ENCODE data around the gene CCDC88C. TPM values are rescaled to one million over a fixed set of nuclear protein-coding genes. Genes with fewer than 3 reads are reported as not detected.
A peak's percentile ranks its signal among the peaks of the same experiment; 100 is the strongest.

Gene CCDC88C
- total RNA-seq, 1 experiment from 2014 or later: 6.1 TPM

DNA sequence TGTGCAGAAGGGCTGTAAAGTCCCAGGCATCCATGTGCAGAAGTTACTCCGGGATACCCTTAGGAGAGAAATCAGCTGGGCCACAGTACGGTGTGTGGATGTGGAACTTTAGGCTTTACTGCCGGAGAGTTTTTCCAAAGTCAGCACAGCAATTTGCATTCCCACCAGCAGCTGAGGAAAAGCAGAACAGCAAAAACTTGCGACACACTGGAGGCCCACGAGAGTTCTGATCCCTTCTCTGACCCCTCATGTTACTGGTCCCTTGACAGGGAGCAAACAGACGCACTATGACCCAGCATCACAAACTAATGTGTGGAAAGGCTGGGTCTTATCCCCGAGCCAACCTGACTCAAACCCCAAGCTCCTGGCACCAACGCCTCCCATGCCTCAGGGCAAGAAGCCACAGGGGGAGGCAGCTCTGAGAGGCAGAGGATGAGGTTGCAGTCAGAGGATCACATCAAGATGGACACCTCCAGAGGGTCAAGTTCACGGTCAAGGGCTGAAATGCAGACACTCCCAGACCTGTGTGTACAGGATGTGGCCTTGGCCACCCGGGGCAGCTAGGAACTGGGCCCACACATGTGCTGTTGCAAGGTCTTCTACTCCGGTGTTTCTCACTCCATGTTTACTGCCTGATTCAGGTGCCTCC lies 38.6 kb downstream of the CCDC88C start:
- DNase-seq (ENCODE audit: low read depth): peak; percentile 53

- peak; percentile 55 for DNase-seq (ENCODE audit: low read depth)
Observed at GRCh38 chr14:91377700-91378652, 39.6 kb downstream of the CCDC88C start.

DNA sequence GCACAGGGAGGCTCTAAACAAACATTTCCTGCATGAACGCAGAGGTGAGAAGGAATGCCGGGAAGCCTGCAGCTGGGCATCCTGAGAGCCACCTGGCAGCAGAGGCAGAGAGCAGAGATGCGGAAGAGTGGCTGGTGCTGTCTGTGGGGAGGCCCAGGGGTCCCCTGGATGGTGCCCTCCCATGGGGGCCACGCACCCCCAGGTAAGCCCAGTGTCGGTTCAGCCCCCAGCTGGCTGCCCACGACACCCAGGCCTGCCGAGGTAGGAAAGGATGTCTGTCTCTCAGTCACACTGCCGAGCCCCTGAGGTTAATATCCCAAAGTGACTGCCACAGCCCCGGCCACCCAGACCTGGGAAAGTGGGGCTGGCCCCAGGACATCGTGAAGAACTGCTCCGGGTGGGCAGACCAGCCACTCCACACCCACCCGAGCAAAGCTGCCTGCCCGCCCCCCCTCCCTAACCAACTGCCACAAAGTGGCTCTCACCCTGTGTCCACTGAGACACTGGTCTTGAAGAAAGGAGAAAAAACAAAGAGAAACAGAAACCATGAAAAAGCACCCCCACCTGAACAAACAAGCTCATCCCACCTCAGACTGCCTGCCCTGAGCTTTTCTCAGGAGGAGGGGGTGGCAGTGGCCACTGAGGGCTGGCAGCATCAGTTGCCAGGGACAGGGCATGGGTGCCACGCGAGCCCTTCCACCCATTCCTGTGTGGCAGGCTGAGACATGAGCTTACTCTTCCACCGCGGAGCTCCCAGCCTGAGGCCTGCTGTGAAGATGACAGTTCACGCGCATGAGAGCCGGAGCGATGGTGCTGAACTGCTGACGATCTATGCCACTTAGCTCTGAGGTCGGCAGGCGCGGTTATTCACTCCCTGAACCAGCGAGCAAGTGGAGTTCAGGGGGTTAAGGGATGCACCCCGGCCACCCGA lies 40.8 kb downstream of the CCDC88C start:
- no peak for DNase-seq (ENCODE audit: low read depth)

DNA sequence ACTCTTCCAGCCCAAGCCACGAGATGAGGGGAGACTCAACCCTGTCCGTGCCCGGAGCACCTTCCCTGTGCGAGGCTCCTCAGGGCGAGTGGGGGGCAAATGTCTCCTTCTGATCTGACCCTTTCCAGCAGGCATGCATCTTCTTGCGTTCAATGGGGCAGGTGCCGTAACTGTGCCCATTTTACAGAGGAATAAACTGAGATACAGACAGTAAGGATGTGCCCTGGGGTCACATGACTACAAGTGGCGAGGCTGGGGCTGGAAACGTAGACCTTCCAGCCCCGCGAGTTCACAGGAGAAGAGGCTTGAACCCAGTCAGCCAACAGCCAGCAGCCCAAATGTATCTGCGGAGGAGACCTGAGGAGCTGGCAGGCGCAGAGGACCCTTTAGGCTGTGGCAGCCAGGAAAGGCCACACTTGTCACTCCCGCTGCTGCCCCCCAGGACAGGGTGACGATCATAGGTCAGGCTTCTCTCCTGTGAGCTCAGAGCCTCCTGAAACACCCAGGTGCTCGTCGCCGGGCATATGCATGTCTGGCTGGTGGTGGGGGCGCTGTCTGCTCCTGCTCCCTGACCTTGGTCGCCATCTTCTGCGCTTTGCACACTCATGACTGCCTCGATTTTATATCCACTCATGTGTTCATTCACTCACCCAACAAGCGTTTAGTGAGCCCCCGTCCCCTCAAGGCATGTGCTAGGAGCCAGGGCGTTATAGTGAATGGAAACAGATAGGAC lies 41.7 kb downstream of the CCDC88C start:
- no peak for DNase-seq (ENCODE audit: low read depth)

DNA sequence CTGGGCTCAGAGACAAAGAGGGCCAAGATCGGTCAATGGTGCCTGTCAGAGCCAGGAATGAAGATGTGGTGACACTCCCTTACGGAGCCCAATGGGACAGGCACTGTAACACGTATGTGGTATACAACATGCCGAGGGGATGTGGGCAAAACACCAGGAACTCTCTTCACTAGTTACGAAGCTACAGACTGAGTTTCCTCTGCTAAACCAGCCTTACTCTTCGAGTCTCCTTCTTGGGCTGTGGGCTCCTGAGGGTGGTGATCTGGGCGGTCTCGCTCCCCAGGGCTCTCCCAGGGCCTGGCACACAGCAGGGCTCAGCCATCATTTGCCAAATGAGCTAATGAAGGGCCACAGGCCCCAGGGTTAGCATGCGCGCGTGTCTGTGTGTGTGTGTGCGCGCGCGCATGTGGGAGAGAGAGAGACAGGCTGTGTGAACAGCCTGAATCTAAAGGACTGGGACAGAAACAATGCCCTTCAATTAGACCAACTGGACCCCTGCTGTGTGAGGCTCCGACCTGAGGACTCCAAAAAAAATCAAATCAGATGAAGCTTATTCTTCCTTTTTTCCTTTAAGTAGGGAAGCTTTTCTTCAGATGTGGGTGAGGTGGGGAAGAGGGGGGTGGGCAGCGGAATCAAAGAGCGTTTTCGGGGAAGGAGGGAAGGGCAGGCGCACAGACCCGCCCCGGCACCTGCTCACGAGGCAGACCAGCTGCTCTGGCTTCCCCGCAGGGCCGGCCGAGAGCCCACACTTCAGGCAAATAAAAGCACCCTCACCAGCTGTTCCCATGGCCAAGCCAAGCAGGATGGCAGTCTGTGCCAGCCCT lies 42.5 kb downstream of the CCDC88C start:
- no peak for DNase-seq (ENCODE audit: low read depth)

DNA sequence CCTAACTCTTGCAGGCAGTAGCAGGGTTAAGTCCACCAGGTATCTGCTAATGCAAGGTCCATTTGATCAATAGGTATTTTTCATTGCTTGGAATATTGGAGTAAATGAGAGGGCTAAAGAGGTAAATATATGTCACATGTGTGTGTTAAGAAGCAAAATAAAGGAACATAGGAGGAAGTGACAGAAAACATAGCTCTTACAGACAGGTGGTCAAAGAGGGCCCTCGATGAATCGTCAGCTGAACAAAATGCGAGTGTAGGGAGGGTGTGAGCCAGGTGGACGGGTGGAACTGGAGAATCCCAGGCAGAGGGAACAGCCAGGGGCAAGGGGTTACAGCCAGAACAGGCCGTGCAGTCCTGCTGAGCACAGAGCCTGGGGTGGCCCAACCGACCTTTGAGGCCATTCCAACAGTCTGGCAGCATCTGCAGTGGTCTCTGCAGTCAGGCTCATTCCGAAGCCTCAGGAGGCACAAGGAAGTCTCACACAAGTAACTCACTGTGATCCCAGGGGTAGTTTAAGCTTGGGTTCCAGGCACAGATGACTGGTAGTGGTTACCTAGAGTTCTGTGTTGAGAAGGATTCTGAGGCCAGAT lies 43.2 kb downstream of the CCDC88C start:
- DNase-seq (ENCODE audit: low read depth): no peak

- DNase-seq (ENCODE audit: low read depth): no peak
Observed at GRCh38 chr14:91373591-91374254, 43.9 kb downstream of the CCDC88C start.

- DNase-seq (ENCODE audit: low read depth): peak; percentile 64
Observed at GRCh38 chr14:91372671-91373495, 44.7 kb downstream of the CCDC88C start.

DNA sequence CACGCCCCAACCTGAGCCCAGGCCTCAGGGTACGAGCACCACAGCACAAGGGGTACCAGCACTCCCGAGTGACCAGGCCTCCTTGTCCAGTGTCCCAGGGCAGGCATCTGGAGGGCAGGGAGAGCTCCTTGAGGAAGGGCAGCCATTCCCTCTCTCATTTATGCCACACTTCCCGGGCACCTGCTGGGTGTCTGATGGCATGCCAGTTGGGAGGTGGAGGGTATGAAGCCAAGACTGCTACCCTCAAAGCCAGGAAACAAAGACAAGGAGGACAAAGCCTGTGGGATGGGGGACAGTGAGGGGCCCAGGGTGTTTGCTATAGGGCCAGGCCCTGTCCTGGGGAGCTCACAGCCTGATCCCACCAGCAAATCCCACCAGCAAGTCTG lies 45.6 kb downstream of the CCDC88C start:
- no peak for DNase-seq (ENCODE audit: low read depth)

- DNase-seq (ENCODE audit: low read depth): no peak
Observed at GRCh38 chr14:91371011-91371989, 46.3 kb downstream of the CCDC88C start.

DNA sequence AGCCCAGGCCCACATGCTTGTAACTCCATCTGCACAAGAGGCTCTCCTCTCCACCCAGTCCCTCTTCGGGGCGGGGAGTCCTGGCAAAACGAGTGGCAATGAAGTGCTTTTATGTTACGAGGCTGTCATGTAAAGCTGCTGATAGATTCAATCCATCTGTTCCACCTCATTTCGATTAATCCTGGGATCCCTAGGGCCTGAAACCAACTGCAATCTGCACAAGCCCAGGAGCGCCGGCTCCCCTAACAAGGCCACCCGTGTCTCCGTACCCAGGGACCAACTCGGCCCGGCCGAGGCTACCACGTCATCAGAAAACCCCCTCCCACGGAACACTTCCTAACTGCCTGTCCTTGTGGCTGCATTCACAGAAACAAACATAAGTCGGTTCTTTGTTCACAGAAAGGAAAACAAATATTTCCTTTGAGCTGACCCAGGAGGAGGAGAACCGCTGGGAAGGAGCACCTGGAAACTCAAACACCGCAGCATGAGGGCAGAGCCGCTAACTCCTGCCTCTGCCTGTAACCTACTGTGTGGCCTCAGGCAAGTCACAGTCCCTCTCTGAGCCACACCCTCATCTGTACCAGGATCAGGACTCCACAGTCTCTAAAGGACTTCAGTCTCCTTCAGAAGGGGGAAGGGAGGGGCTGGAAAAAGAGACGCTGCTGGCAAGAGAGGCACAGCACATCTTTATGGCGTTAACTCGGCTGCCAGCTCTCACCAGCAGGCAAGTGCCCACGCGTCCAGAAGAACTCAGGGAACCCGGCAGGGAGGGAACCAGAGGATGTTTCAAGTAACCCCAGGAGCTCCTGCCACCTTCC lies 47.8 kb downstream of the CCDC88C start:
- DNase-seq (ENCODE audit: low read depth): no peak

DNA sequence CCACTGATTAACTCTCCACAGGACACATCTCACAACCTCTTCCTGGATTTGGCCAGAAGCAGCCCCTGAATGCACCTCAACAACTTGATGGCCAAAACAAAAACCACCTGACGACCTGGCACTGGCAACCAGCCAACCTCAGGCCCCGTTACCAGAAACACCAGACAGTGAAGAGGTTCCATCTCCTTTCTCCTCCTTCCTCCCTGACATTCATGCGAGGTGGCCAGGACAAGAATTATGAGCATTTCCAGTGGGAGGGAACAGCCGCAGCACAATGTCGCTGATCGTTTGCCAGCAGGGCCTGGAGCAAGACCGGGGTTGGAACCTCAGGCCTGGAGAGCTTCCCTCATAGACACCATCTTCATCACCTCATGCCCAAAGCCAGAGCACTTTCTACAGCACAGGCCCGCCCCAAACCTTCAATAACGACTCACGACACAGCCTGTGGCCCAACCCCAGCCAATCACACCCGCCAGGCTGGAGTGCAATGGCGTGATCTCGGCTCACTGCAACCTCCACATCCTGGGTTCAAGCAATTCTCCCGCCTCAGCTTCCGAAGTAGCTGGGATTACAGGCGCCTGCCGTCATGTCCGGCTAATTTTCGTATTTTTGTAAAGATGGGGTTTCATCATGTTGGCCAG lies 48.7 kb downstream of the CCDC88C start:
- no peak for DNase-seq (ENCODE audit: low read depth)

DNA sequence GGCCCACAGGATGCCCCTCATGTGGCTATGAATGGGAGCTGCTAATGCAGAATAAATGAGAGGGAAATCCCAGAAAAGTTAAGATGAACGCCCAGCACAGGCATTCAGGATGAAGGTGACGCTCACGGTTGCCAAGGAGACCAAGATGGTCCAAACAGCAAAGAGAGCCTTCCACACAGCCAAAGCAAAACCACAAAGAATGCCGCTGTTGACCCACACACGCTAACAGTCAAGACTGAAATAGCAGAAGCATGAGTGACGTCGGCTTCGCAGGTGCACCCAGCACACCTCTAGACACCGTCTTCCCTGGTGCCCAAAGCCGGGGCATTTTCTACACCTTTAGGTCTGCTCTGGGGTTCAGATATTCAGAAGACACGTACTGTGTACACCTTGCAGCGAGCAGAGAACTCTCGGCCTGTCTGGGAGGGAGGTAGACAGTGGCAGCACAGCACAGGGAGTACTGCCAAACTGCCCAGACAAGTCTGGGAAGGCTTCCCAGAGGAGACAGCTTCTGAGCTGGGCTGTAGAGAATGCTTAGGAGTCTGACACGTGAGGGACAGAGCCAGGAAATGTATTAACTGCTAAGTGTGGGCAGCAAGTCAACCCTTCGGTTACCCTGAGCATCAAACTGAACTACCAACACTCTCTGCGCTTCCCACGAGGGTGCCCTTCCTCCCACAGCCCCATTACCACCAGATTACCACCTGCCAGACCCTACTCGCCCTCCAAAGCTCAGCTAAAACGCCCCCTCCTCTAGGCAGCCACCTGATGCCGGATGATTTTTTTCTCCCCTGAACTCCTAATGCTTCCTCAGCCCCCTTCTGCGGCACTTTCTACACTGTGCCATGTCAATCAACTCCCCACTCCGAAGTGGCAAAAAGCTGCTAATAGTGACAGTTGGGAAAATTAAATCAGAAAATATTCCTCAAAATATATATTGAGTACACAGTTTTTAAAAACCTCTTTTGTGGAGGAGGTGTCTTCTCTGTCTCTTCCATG lies 50.1 kb downstream of the CCDC88C start:
- peak; percentile 95 for DNase-seq (ENCODE audit: low read depth)

DNA sequence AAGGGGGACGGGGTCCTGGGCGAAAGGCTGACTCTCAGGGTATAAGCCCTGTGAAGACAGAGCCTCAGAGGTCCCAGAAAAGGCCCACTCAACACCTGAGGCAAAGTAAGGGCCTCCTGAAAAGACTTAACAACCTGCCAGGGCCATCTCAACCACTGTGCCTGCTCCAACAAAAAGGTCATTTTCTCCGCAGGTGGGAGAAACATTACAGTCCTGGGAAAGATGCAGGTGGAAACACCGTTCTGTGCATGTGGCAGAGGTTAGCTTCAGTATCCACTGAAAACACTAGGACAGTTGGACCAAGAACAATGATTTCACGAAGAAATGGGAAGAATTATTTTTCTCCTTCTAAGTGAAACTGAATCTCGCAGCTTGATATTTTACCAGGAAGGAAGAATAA lies 50.9 kb downstream of the CCDC88C start:
- DNase-seq (ENCODE audit: low read depth): no peak

- no peak for DNase-seq (ENCODE audit: low read depth)
Observed at GRCh38 chr14:91365552-91365951, 52.1 kb downstream of the CCDC88C start.
